ENCODE data around the gene TBRG4. TPM values are rescaled to one million over a fixed set of nuclear protein-coding genes. Genes with fewer than 3 reads are reported as not detected.

The TBRG4 gene
- total and polyA plus RNA-seq, 8 donors, result 15.6 to 39.8 (median 25.2) TPM

DNA sequence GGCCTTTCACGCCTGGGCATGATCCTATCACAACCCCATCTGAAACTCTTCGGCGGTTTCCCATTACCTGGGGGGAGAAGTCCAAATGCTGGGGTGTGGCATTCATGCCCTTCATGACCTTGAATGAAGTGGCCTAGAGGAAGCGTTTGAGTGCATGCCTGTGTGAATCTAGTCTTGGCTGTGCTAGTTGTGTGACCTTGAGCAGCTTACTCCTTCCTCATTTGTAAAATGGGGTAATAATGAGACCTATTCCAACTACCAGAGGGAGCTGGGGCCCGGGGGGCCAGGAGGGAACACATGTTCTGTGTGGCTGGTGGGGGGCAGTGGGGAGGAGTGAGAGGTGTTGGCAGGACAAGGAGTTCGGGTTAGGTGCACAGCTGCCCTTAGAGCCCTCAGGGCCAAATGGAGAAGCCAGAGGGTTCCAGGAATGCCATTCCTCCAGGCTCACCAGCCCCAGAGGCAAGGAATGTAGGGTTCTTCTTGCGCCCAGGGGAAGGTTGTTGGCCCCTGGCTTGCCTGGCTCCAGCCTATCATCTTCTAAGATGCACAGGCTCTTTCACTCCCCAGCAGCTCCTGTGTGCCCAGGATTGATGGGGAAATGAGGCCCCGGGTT is 21.3 kb upstream of the TBRG4 start:
- TF ChIP-seq CTCF (IDR thresholded peaks at IDR 0.05), result no peak
- Histone ChIP-seq H3K27ac (no peak overlapping the region), H3K9me3 (no peaks in the 10 kb centered on the region), H3K36me3 (no peaks in the 10 kb centered on the region), H3K4me1 (no peaks in the 10 kb centered on the region), H3K4me3 (no peak overlapping the region), H3K27me3 (no peaks in the 10 kb centered on the region)
- ATAC-seq, result no peak
- 56 to 61% methylated on average over 8 of the region's 8 CpGs for WGBS, 2 donors
- peak in 1 of 6 donors; percentile 30 for DNase-seq
- FAIRE-seq, result no peak
- intact Hi-C loops (cut with DNase I), result loop anchor here in 2 of 3 donors (10.0 kb wide), 3 partner anchors 158 to 538 kb away; partner anchors contain the start of gene MYO1G (in 1 of the 2)

- Histone ChIP-seq H3K27me3 (no peaks in the 10 kb centered on the region), H3K36me3 (no peaks in the 10 kb centered on the region), H3K9me3 (no peaks in the 10 kb centered on the region), H3K27ac (no peak overlapping the region), H3K4me1 (no peaks in the 10 kb centered on the region), H3K4me3 (no peak overlapping the region)
- 55 to 61% methylated on average over 4 of the region's 4 CpGs for WGBS, 2 donors
- ATAC-seq (no peak), FAIRE-seq (no peak), DNase-seq (peak in 1 of 6 donors; percentile 20)
- TF ChIP-seq CTCF (IDR thresholded peaks at IDR 0.05), result no peak
- intact Hi-C loops (cut with DNase I), result loop anchor here in 2 of 3 donors (10.0 kb wide), 3 partner anchors 157 to 537 kb away; partner anchors contain the start of gene MYO1G (in 1 of the 2)
Measured at GRCh38 chr7:45131891-45132290, 20.4 kb upstream of the TBRG4 start.

- intact Hi-C loops (cut with DNase I), result loop anchor here in 2 of 3 donors (10.0 kb wide), 3 partner anchors 156 to 536 kb away; partner anchors contain the start of gene MYO1G (in 1 of the 2)
- H3K27ac ChIP-seq, result no peak overlapping the region
- no peaks in the 10 kb centered on the region for H3K27me3 ChIP-seq
- no peak for TF ChIP-seq CTCF (IDR thresholded peaks at IDR 0.05)
- WGBS, 2 donors, result 44 to 64% methylated on average over 9 of the region's 9 CpGs
- H3K36me3 ChIP-seq, result no peaks in the 10 kb centered on the region
- no peaks in the 10 kb centered on the region for H3K9me3 ChIP-seq
- FAIRE-seq, result no peak
- ATAC-seq, result no peak
- no peak overlapping the region for H3K4me3 ChIP-seq
- H3K4me1 ChIP-seq, result no peaks in the 10 kb centered on the region
- no peak for DNase-seq
Measured at GRCh38 chr7:45130910-45131309, 19.4 kb upstream of the TBRG4 start.

DNA sequence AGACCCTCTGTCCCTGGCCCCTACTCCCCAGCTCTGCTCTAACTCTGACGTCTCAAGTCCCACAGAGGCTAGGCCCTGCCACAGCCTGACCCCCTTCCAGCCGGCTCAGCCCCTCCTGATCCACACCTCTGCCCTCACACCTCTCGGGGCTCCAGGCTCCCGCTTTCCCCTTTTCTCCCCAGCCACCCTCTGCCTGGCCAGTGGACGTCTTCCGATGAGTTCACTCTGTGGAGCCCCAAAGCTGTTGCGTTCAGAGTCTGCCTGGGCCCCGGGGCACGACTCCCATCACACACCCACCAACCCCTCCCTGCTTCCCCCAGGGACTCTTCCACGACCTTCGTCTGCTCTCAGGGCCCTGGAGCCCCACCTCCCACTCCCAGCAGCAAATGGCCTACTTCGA is 18.4 kb upstream of the TBRG4 start:
- Histone ChIP-seq H3K4me1 (no peaks in the 10 kb centered on the region), H3K27me3 (no peaks in the 10 kb centered on the region), H3K36me3 (no peaks in the 10 kb centered on the region), H3K27ac (no peak overlapping the region), H3K9me3 (no peaks in the 10 kb centered on the region), H3K4me3 (no peak overlapping the region)
- ATAC-seq (no peak), FAIRE-seq (no peak), DNase-seq (no peak)
- intact Hi-C loops (cut with DNase I), result loop anchor here in 2 of 3 donors (10.0 kb wide), 3 partner anchors 155 to 535 kb away; partner anchors contain the start of gene MYO1G (in 1 of the 2)
- WGBS, 2 donors, result 65 to 66% methylated on average over 12 of the region's 12 CpGs
- TF ChIP-seq CTCF (IDR thresholded peaks at IDR 0.05), result no peak

GRCh38 chr7:45129181-45129800 is 17.8 kb upstream of the TBRG4 start:
- H3K27ac ChIP-seq, result no peak overlapping the region
- DNase-seq, result no peak
- H3K9me3 ChIP-seq, result no peaks in the 10 kb centered on the region
- no peak for TF ChIP-seq CTCF (IDR thresholded peaks at IDR 0.05)
- intact Hi-C loops (cut with DNase I), result no loop called here
- WGBS, 2 donors, result 71 to 73% methylated on average over 15 of the region's 15 CpGs
- H3K36me3 ChIP-seq, result no peaks in the 10 kb centered on the region
- H3K4me3 ChIP-seq, result no peak overlapping the region
- no peak for ATAC-seq
- FAIRE-seq, result no peak
- no peaks in the 10 kb centered on the region for H3K4me1 ChIP-seq
- H3K27me3 ChIP-seq, result no peaks in the 10 kb centered on the region
